Activated naive CD8-positive, alpha-beta T cell treated with anti-CD3 and anti-CD28 coated beads, Interleukin-2, amount 50 U/mL, for 24 hours (primary cell): ENCODE measurements around the gene UGT1A8.
"Not testable (repeated sequence)": the region's sequence is repeated elsewhere in the genome, so short reads cannot be mapped to it uniquely, and the experiment has no call there.

Experiments
- ATAC-seq: fragments of 150-1000 bp; cut with Tn5 transposase; one replicate; pipeline ENCODE4 v1.10.0; 2021
- DNase-seq: peaks from one replicate; pipeline ENCODE4 v3.0.0; 2021
- H3K27ac Mint-ChIP-seq: one replicate; pipeline ENCODE4 v1.8.0; 2021; ENCODE audit warnings: mild to moderate bottlenecking, mixed read lengths
- H3K27me3 Mint-ChIP-seq: one replicate; pipeline ENCODE4 v1.8.0; 2021; ENCODE audit warnings: mixed read lengths
- H3K36me3 Mint-ChIP-seq: one replicate; pipeline ENCODE4 v1.8.0; 2021; ENCODE audit warnings: low read depth, mixed read lengths
- H3K4me1 Mint-ChIP-seq: one replicate; pipeline ENCODE4 v1.8.0; 2021; ENCODE audit warnings: mixed read lengths
- H3K4me3 Mint-ChIP-seq: one replicate; pipeline ENCODE4 v1.8.0; 2021; ENCODE audit warnings: mild to moderate bottlenecking, moderate library complexity, mixed read lengths
- H3K9me3 Mint-ChIP-seq: one replicate; pipeline ENCODE4 v1.8.0; 2021; ENCODE audit warnings: mixed read lengths

Gene UGT1A8

GRCh38 chr2:233605680-233606079, 11.8 kb upstream of the UGT1A8 start:
- H3K27me3 Mint-ChIP-seq: peaks cover 7% of the 10 kb centered on the region
- no peaks in the 10 kb centered on the region for H3K36me3 Mint-ChIP-seq
- H3K9me3 Mint-ChIP-seq: peaks cover 6% of the 10 kb centered on the region
- ATAC-seq: no peak
- H3K4me3 Mint-ChIP-seq: no peak overlapping the region
- no peaks in the 10 kb centered on the region for H3K4me1 Mint-ChIP-seq
- DNase-seq: no peak
- H3K27ac Mint-ChIP-seq: no peak overlapping the region

GRCh38 chr2:233611284-233611683, 6.1 kb upstream of the UGT1A8 start:
- Mint-ChIP-seq H3K4me1 (no peaks in the 10 kb centered on the region), H3K36me3 (peaks cover 1% of the 10 kb centered on the region), H3K27me3 (peaks cover 23% of the 10 kb centered on the region), H3K9me3 (peaks cover 33% of the 10 kb centered on the region), H3K4me3 (no peak overlapping the region), H3K27ac (no peak overlapping the region)
- no peak for ATAC-seq
- no peak for DNase-seq

GRCh38 chr2:233620204-233620603, 2.8 kb downstream of the UGT1A8 start:
- no peak for DNase-seq
- Mint-ChIP-seq H3K4me3 (no peak overlapping the region), H3K9me3 (peaks cover 3% of the 10 kb centered on the region), H3K27ac (no peak overlapping the region), H3K36me3 (no peaks in the 10 kb centered on the region), H3K27me3 (peaks cover 25% of the 10 kb centered on the region), H3K4me1 (no peaks in the 10 kb centered on the region)
- ATAC-seq: no peak

GRCh38 chr2:233621863-233622262, 4.4 kb downstream of the UGT1A8 start:
- not testable (repeated sequence) for H3K9me3 Mint-ChIP-seq, H3K4me1 Mint-ChIP-seq, H3K27ac Mint-ChIP-seq, H3K4me3 Mint-ChIP-seq, H3K36me3 Mint-ChIP-seq, ATAC-seq, DNase-seq
- peaks cover 19% of the 10 kb centered on the region for H3K27me3 Mint-ChIP-seq

- H3K27me3 Mint-ChIP-seq: peaks cover 25% of the 10 kb centered on the region
- H3K27ac Mint-ChIP-seq: no peak overlapping the region
- H3K36me3 Mint-ChIP-seq: no peaks in the 10 kb centered on the region
- H3K9me3 Mint-ChIP-seq: peaks cover 23% of the 10 kb centered on the region
- ATAC-seq (no peak), DNase-seq (no peak)
- no peaks in the 10 kb centered on the region for H3K4me1 Mint-ChIP-seq
- no peak overlapping the region for H3K4me3 Mint-ChIP-seq
Measured at GRCh38 chr2:233627331-233628025, 10.0 kb downstream of the UGT1A8 start.

- not testable (repeated sequence) for DNase-seq, ATAC-seq, H3K27ac Mint-ChIP-seq, H3K36me3 Mint-ChIP-seq, H3K4me1 Mint-ChIP-seq, H3K4me3 Mint-ChIP-seq, H3K9me3 Mint-ChIP-seq
- peaks cover 26% of the 10 kb centered on the region for H3K27me3 Mint-ChIP-seq
Measured at GRCh38 chr2:233636306-233636705, 18.9 kb downstream of the UGT1A8 start, which contains the start of gene UGT1A10. UGT1A10 (plus strand) TSS chr2:233636448; CDS start chr2:233636523, 75 bp downstream.

- H3K27me3 Mint-ChIP-seq: peaks cover 18% of the 10 kb centered on the region
- no peak for ATAC-seq
- DNase-seq: no peak
- no peaks in the 10 kb centered on the region for H3K9me3 Mint-ChIP-seq
- H3K4me3 Mint-ChIP-seq: no peak overlapping the region
- no peaks in the 10 kb centered on the region for H3K36me3 Mint-ChIP-seq
- no peak overlapping the region for H3K27ac Mint-ChIP-seq
- H3K4me1 Mint-ChIP-seq: peaks cover 5% of the 10 kb centered on the region
Measured at GRCh38 chr2:233638836-233639235, 21.4 kb downstream of the UGT1A8 start.

GRCh38 chr2:233639860-233640259, 22.4 kb downstream of the UGT1A8 start:
- Mint-ChIP-seq H3K9me3 (no peaks in the 10 kb centered on the region), H3K4me3 (no peak overlapping the region), H3K27ac (no peak overlapping the region), H3K36me3 (no peaks in the 10 kb centered on the region), H3K4me1 (peaks cover 5% of the 10 kb centered on the region), H3K27me3 (peaks cover 15% of the 10 kb centered on the region)
- no peak for ATAC-seq
- DNase-seq: no peak

GRCh38 chr2:233643128-233643527, 25.7 kb downstream of the UGT1A8 start:
- H3K27ac Mint-ChIP-seq: no peak overlapping the region
- H3K9me3 Mint-ChIP-seq: peaks cover 17% of the 10 kb centered on the region
- H3K4me1 Mint-ChIP-seq: peaks cover 5% of the 10 kb centered on the region
- no peak overlapping the region for H3K4me3 Mint-ChIP-seq
- ATAC-seq (no peak), DNase-seq (no peak)
- H3K36me3 Mint-ChIP-seq: peaks cover 4% of the 10 kb centered on the region
- H3K27me3 Mint-ChIP-seq: peaks cover 3% of the 10 kb centered on the region

- not testable (repeated sequence) for H3K36me3 Mint-ChIP-seq, H3K4me1 Mint-ChIP-seq, ATAC-seq, H3K27me3 Mint-ChIP-seq, H3K27ac Mint-ChIP-seq, H3K4me3 Mint-ChIP-seq, DNase-seq
- H3K9me3 Mint-ChIP-seq: peaks cover 17% of the 10 kb centered on the region
Measured at GRCh38 chr2:233646033-233646432, 28.6 kb downstream of the UGT1A8 start.

- H3K4me1 Mint-ChIP-seq: no peaks in the 10 kb centered on the region
- peaks cover 17% of the 10 kb centered on the region for H3K9me3 Mint-ChIP-seq
- ATAC-seq: no peak
- H3K27ac Mint-ChIP-seq: no peak overlapping the region
- H3K27me3 Mint-ChIP-seq: peaks cover 9% of the 10 kb centered on the region
- no peak overlapping the region for H3K4me3 Mint-ChIP-seq
- DNase-seq: no peak
- peaks cover 4% of the 10 kb centered on the region for H3K36me3 Mint-ChIP-seq
Measured at GRCh38 chr2:233650981-233651380, 33.5 kb downstream of the UGT1A8 start.

- H3K4me1 Mint-ChIP-seq: no peaks in the 10 kb centered on the region
- peaks cover 14% of the 10 kb centered on the region for H3K9me3 Mint-ChIP-seq
- ATAC-seq: no peak
- H3K27me3 Mint-ChIP-seq: peaks cover 9% of the 10 kb centered on the region
- H3K4me3 Mint-ChIP-seq: no peak overlapping the region
- no peak overlapping the region for H3K27ac Mint-ChIP-seq
- H3K36me3 Mint-ChIP-seq: peaks cover 3% of the 10 kb centered on the region
- DNase-seq: no peak
Measured at GRCh38 chr2:233651430-233651829, 34.0 kb downstream of the UGT1A8 start.

GRCh38 chr2:233654501-233654900, 37.1 kb downstream of the UGT1A8 start:
- H3K27me3 Mint-ChIP-seq: peaks cover 12% of the 10 kb centered on the region
- ATAC-seq (no peak), DNase-seq (no peak)
- no peaks in the 10 kb centered on the region for H3K9me3 Mint-ChIP-seq
- no peaks in the 10 kb centered on the region for H3K4me1 Mint-ChIP-seq
- H3K36me3 Mint-ChIP-seq: no peaks in the 10 kb centered on the region
- H3K4me3 Mint-ChIP-seq: no peak overlapping the region
- no peak overlapping the region for H3K27ac Mint-ChIP-seq

GRCh38 chr2:233655043-233655442, 37.6 kb downstream of the UGT1A8 start:
- ATAC-seq (no peak), DNase-seq (no peak)
- H3K9me3 Mint-ChIP-seq: no peaks in the 10 kb centered on the region
- H3K36me3 Mint-ChIP-seq: no peaks in the 10 kb centered on the region
- no peaks in the 10 kb centered on the region for H3K4me1 Mint-ChIP-seq
- H3K27ac Mint-ChIP-seq: no peak overlapping the region
- H3K4me3 Mint-ChIP-seq: no peak overlapping the region
- peaks cover 12% of the 10 kb centered on the region for H3K27me3 Mint-ChIP-seq

GRCh38 chr2:233655943-233656342, 38.5 kb downstream of the UGT1A8 start:
- not testable (repeated sequence) for H3K27ac Mint-ChIP-seq, H3K4me3 Mint-ChIP-seq, DNase-seq, H3K36me3 Mint-ChIP-seq, H3K4me1 Mint-ChIP-seq, H3K27me3 Mint-ChIP-seq, ATAC-seq, H3K9me3 Mint-ChIP-seq

GRCh38 chr2:233656443-233656842, 39.0 kb downstream of the UGT1A8 start:
- H3K27ac Mint-ChIP-seq: no peak overlapping the region
- H3K27me3 Mint-ChIP-seq: peaks cover 9% of the 10 kb centered on the region
- H3K4me3 Mint-ChIP-seq: no peak overlapping the region
- H3K9me3 Mint-ChIP-seq: no peaks in the 10 kb centered on the region
- ATAC-seq (no peak), DNase-seq (no peak)
- H3K4me1 Mint-ChIP-seq: no peaks in the 10 kb centered on the region
- H3K36me3 Mint-ChIP-seq: no peaks in the 10 kb centered on the region
